IMR-90 (cell line): ENCODE results near the gene FARS2. TPM values are rescaled to one million over a fixed set of nuclear protein-coding genes. Genes with fewer than 3 reads are reported as not detected.

Experiments
- ATAC-seq: fragments of 200-7000 bp; cut with Tn5 transposase; 2 replicates; pipeline ENCODE4 v1.9.1; 2020; ENCODE audit warnings: low read depth, mild to moderate bottlenecking, moderate library complexity
- BruUV-seq: library from RNA; stranded (reverse); fragments of 400-500 nt; replicated peaks from 2 replicates; lab custom pipeline; 2021; lab: Mats Ljungman, UMichigan
- CTCF ChIA-PET: fragments of 300-600 bp; formaldehyde crosslinking; extraction: SDS; loops from one replicate; lab custom pipeline; 2021; ENCODE audit warnings: antibody characterized with exemption; lab: Yijun Ruan, JAX
- POLR2A ChIA-PET: fragments of 300-600 bp; sonication (Branson Sonifier 250); formaldehyde crosslinking; loops from one replicate; lab custom pipeline; 2022; ENCODE audit warnings: antibody characterized with exemption; ENCODE audit not compliant: unreplicated experiment; lab: Charles Lee
- DNase-seq: peaks from one replicate; pipeline ENCODE4 v3.0.0; 2013
- H2AFZ ChIP-seq: replicated peaks from 2 replicates; pipeline ENCODE3; 2013; ENCODE audit warnings: low read length, mild to moderate bottlenecking; ENCODE audit not compliant: poor library complexity
- H2AK5ac ChIP-seq: 2 replicates; pipeline ENCODE4 v1.6.1; 2013; ENCODE audit warnings: low read depth, low read length, inconsistent platforms
- H2AK9ac ChIP-seq: replicated peaks from 2 replicates; pipeline ENCODE3; 2013; ENCODE audit warnings: mild to moderate bottlenecking, low read depth, low read length, moderate library complexity; ENCODE audit not compliant: poor library complexity
- H2BK120ac ChIP-seq: 2 replicates; pipeline ENCODE4 v1.6.1; 2013; ENCODE audit warnings: low read depth, low read length, inconsistent platforms
- H2BK15ac ChIP-seq: 3 replicates; pipeline ENCODE4 v1.6.1; 2013; ENCODE audit warnings: low read depth, low read length, inconsistent platforms
- H2BK20ac ChIP-seq: 2 replicates; pipeline ENCODE4 v1.6.1; 2013; ENCODE audit warnings: low read depth, mild to moderate bottlenecking, inconsistent platforms, low read length, moderate library complexity
- H2BK5ac ChIP-seq: 2 replicates; pipeline ENCODE4 v1.6.1; 2013; ENCODE audit warnings: mild to moderate bottlenecking, low read depth, low read length, inconsistent platforms; ENCODE audit not compliant: poor library complexity, severe bottlenecking
- H3K14ac ChIP-seq: replicated peaks from 2 replicates; pipeline ENCODE4 v1.6.1; 2013; ENCODE audit warnings: low read depth, low read length, inconsistent platforms
- H3K18ac ChIP-seq: 2 replicates; pipeline ENCODE4 v1.6.1; 2013; ENCODE audit warnings: low read depth, low read length, control low read depth
- H3K23ac ChIP-seq: 2 replicates; pipeline ENCODE4 v1.6.1; 2013; ENCODE audit warnings: low read depth, low read length, inconsistent platforms
- H3K27ac ChIP-seq: 2 replicates; pipeline ENCODE4 v1.5.1; 2013; ENCODE audit warnings: mild to moderate bottlenecking, control low read depth, low read length; ENCODE audit not compliant: insufficient read depth
- H3K27me3 ChIP-seq: 2 replicates; pipeline ENCODE4 v1.6.1; 2013; ENCODE audit warnings: low read length; ENCODE audit not compliant: control insufficient read depth, insufficient read depth
- H3K36me3 ChIP-seq: 2 replicates; pipeline ENCODE4 v1.6.1; 2013; ENCODE audit warnings: low read length, mixed read lengths; ENCODE audit not compliant: control insufficient read depth, insufficient read depth
- H3K4ac ChIP-seq: 2 replicates; pipeline ENCODE4 v1.6.1; 2013; ENCODE audit warnings: low read depth, low read length, inconsistent platforms
- H3K4me1 ChIP-seq: 2 replicates; pipeline ENCODE4 v1.6.1; 2013; ENCODE audit warnings: low read length, mixed read lengths; ENCODE audit not compliant: control insufficient read depth, insufficient read depth
- H3K4me2 ChIP-seq: 2 replicates; pipeline ENCODE4 v1.6.1; 2013; ENCODE audit warnings: low read depth, mild to moderate bottlenecking, control low read depth, low read length, moderate library complexity
- H3K4me3 ChIP-seq: 2 replicates; pipeline ENCODE4 v1.5.1; 2013; ENCODE audit warnings: low read depth, mild to moderate bottlenecking, control low read depth, low read length, moderate library complexity; ENCODE audit not compliant: insufficient read depth
- H3K56ac ChIP-seq: 2 replicates; pipeline ENCODE4 v1.6.1; 2013; ENCODE audit warnings: low read length, inconsistent platforms; ENCODE audit not compliant: insufficient read depth; ENCODE audit errors: extremely low read depth
- H3K79me1 ChIP-seq, 2 experiments: 2 replicates each; pipeline ENCODE4 v1.6.1; 2013; ENCODE audit warnings: low read length in 2 of 2, inconsistent platforms in 1 of 2, low read depth in 1 of 2
- H3K9ac ChIP-seq: 2 replicates; pipeline ENCODE4 v1.6.1; 2013; ENCODE audit warnings: low read depth, low read length, control low read depth
- H3K9me1 ChIP-seq: 2 replicates; pipeline ENCODE4 v1.6.1; 2013; ENCODE audit warnings: low read length, inconsistent platforms; ENCODE audit not compliant: insufficient read depth
- H3K9me3 ChIP-seq: 2 replicates; pipeline ENCODE4 v1.6.1; 2013; ENCODE audit warnings: low read length; ENCODE audit not compliant: control insufficient read depth, insufficient read depth
- H4K20me1 ChIP-seq: 2 replicates; pipeline ENCODE4 v1.6.1; 2013; ENCODE audit warnings: low read length, inconsistent platforms; ENCODE audit not compliant: insufficient read depth
- H4K5ac ChIP-seq: 2 replicates; pipeline ENCODE4 v1.6.1; 2013; ENCODE audit warnings: mild to moderate bottlenecking, low read depth, low read length, control low read depth
- H4K8ac ChIP-seq, 2 experiments: 2 replicates each; pipeline ENCODE4 v1.6.1; 2013; ENCODE audit warnings: low read depth in 2 of 2, low read length in 2 of 2, control low read depth in 1 of 2, inconsistent platforms in 1 of 2
- H4K91ac ChIP-seq: 2 replicates; pipeline ENCODE4 v1.6.1; 2013; ENCODE audit warnings: low read depth, low read length, inconsistent platforms; ENCODE audit not compliant: insufficient read depth
- BHLHE40 ChIP-seq: fragments of 150-350 bp; IDR thresholded peaks from 2 replicates; pipeline ENCODE4 v1.6.1; 2016; ENCODE audit warnings: mild to moderate bottlenecking, low read depth, low read length
- CEBPB ChIP-seq: IDR thresholded peaks from 2 replicates; pipeline ENCODE4 v1.6.1; 2012; ENCODE audit warnings: low read depth, low read length, improper control_type of control experiment
- CHD1 ChIP-seq: IDR thresholded peaks from 2 replicates; pipeline ENCODE4 v1.6.1; 2012; ENCODE audit warnings: low read depth, low read length, improper control_type of control experiment
- CTCF ChIP-seq: conservative IDR thresholded peaks from 2 replicates; pipeline ENCODE4 v1.5.1; 2012; ENCODE audit warnings: mild to moderate bottlenecking, low read depth, low read length, improper control_type of control experiment
- ELK1 ChIP-seq: fragments of 150-350 bp; IDR thresholded peaks from 2 replicates; pipeline ENCODE4 v1.6.1; 2016; ENCODE audit warnings: low read depth, mild to moderate bottlenecking, low read length, moderate library complexity, borderline replicate concordance
- FOS ChIP-seq: fragments of 150-350 bp; IDR thresholded peaks from 2 replicates; pipeline ENCODE4 v1.6.1; 2016; ENCODE audit warnings: low read depth, low read length
- MAFK ChIP-seq: IDR thresholded peaks from 2 replicates; pipeline ENCODE4 v1.6.1; 2012; ENCODE audit warnings: low read depth, low read length, improper control_type of control experiment
- MAZ ChIP-seq: IDR thresholded peaks from 2 replicates; pipeline ENCODE4 v1.6.1; 2012; ENCODE audit warnings: low read depth, mild to moderate bottlenecking, low read length, improper control_type of control experiment, moderate library complexity, borderline replicate concordance
- MXI1 ChIP-seq: IDR thresholded peaks from 2 replicates; pipeline ENCODE4 v1.6.1; 2012; ENCODE audit warnings: low read depth, mild to moderate bottlenecking, low read length, moderate library complexity, borderline replicate concordance
- NFE2L2 ChIP-seq: fragments of 150-350 bp; IDR thresholded peaks from 2 replicates; pipeline ENCODE4 v1.6.1; 2016; ENCODE audit warnings: low read depth, mild to moderate bottlenecking, low read length
- POLR2A ChIP-seq: IDR thresholded peaks from 2 replicates; pipeline ENCODE4 v1.6.1; 2012; ENCODE audit warnings: mild to moderate bottlenecking, low read depth, low read length
- RAD21 ChIP-seq: IDR thresholded peaks from 2 replicates; pipeline ENCODE4 v1.6.1; 2012; ENCODE audit warnings: low read length, improper control_type of control experiment
- RCOR1 ChIP-seq: IDR thresholded peaks from 2 replicates; pipeline ENCODE4 v1.6.1; 2012; ENCODE audit warnings: mild to moderate bottlenecking, low read length, improper control_type of control experiment; ENCODE audit not compliant: insufficient replicate concordance
- RFX5 ChIP-seq: IDR thresholded peaks from 2 replicates; pipeline ENCODE4 v1.8.0; 2012; ENCODE audit warnings: low read depth, mild to moderate bottlenecking, low read length, moderate library complexity
- SMC3 ChIP-seq: fragments of 150-350 bp; IDR thresholded peaks from 2 replicates; pipeline ENCODE4 v1.6.1; 2016; ENCODE audit warnings: low read depth, mild to moderate bottlenecking, antibody characterized with exemption, low read length, moderate library complexity
- WGBS, 2 experiments: methylation state at CpG; one replicate each; pipeline versions ENCODE4 v1.1.5 to v1.1.7; 2013; ENCODE audit warnings: missing lambda C conversion rate in 2 of 2; ENCODE audit not compliant: insufficient read length in 1 of 2; ENCODE audit errors: extremely low coverage in 2 of 2; 5-methylcytosine and 5-hydroxymethylcytosine counted together
- dilution Hi-C: fragments of 300-500 bp; cut with HindIII; formaldehyde crosslinking; loops from one replicate; pipeline ENCODE4 v1.14.3; 2018; ENCODE audit warnings: low sequenced_read_pairs; ENCODE audit not compliant: unreplicated experiment
- in situ Hi-C: fragments of 300-500 bp; cut with MboI; formaldehyde crosslinking; loops from 3 replicates; pipeline ENCODE4 v1.14.3; 2019; ENCODE audit warnings: low sequenced_read_pairs, inconsistent platforms, mixed read lengths
- intact Hi-C: fragments of 100-400 bp; cut with micrococcal nuclease; formaldehyde crosslinking; loops from 2 replicates; pipeline ENCODE4 v1.10.0; 2022
- polyA plus RNA-seq, 3 experiments: library from polyadenylated mRNA; depleted of rRNA; stranded (reverse); fragments of >200 nt; gene quantifications; 2 replicates each; pipeline ENCODE4 v1.2.3, GENCODE V29; 2012; ENCODE audit warnings: low replicate concordance in 1 of 3
- total RNA-seq: library from RNA; depleted of rRNA; stranded (reverse); fragments of >200 nt; gene quantifications from 2 replicates; pipeline ENCODE4 v1.2.3, GENCODE V29; 2012
- TF ChIP-seq, protein P1 (sequence below): fragments of 150-350 bp; IDR thresholded peaks from 2 replicates; pipeline ENCODE4 v1.6.1; 2017; ENCODE audit warnings: mild to moderate bottlenecking, antibody characterized with exemption, low read length, low read depth

The FARS2 gene
- total and polyA plus RNA-seq, 2 of the 4 experiments (the other 2 are of a cell fraction) = 12.1 to 28.9 TPM

DNA sequence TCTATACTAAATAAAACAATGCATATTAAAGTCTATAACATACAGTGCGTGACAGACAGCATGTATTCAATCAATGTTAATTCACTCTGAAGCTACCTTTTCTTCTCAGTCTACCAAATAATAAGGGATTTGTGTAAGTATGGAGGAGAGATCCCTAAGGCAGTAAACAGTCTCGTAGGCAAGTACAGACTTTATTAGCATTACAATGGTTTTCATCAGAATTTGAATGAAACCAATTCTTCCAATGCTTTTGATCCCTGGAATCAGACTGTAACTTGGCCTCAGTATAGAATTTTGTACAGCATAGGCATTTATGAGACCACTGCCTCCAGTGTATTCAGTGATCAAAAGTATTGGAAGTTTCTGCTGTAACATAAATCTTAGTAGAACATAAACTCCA is 20.1 kb upstream of the FARS2 start:
- no peak overlapping the region for H3K9ac ChIP-seq
- H3K27ac ChIP-seq = no peak overlapping the region
- no peaks in the 10 kb centered on the region for H3K9me3 ChIP-seq
- ChIA-PET CTCF (no interaction called here), POLR2A (no interaction called here)
- dilution Hi-C loops (no loop called here), intact Hi-C loops (no loop called here), in situ Hi-C loops (no loop called here)
- H2BK120ac ChIP-seq = no peak overlapping the region
- no peak overlapping the region for H2AFZ ChIP-seq
- H2BK5ac ChIP-seq = no peak overlapping the region
- DNase-seq = no peak
- H3K23ac ChIP-seq = no peak overlapping the region
- no peak overlapping the region for H4K91ac ChIP-seq
- H2BK15ac ChIP-seq = no peak overlapping the region
- H4K8ac ChIP-seq = no peak overlapping the region
- peaks cover 3 to 14% of the 10 kb centered on the region in 2 experiments; a peak in 3 of 4 replicates for H3K79me1 ChIP-seq
- no peak overlapping the region for H4K5ac ChIP-seq
- no peak overlapping the region for H3K56ac ChIP-seq
- no peak overlapping the region for H2AK5ac ChIP-seq
- no peak overlapping the region for H2BK20ac ChIP-seq
- no peak overlapping the region for H2AK9ac ChIP-seq
- H3K4me1 ChIP-seq = no peaks in the 10 kb centered on the region
- no peak overlapping the region for H3K18ac ChIP-seq
- H3K36me3 ChIP-seq = no peaks in the 10 kb centered on the region; the same call in 1 of the 2 replicates
- no peak overlapping the region for H3K4me3 ChIP-seq
- BruUV-seq = no TSS peak
- peaks cover 10% of the 10 kb centered on the region for H3K9me1 ChIP-seq
- no CpG with 5 or more reads among the region's 2 CpGs for WGBS, 2 experiments
- ATAC-seq = no peak
- H3K4ac ChIP-seq = no peak overlapping the region
- H3K14ac ChIP-seq = no peak overlapping the region
- H3K27me3 ChIP-seq = no peaks in the 10 kb centered on the region
- no peaks in the 10 kb centered on the region for H4K20me1 ChIP-seq
- TF ChIP-seq, protein P1, sequence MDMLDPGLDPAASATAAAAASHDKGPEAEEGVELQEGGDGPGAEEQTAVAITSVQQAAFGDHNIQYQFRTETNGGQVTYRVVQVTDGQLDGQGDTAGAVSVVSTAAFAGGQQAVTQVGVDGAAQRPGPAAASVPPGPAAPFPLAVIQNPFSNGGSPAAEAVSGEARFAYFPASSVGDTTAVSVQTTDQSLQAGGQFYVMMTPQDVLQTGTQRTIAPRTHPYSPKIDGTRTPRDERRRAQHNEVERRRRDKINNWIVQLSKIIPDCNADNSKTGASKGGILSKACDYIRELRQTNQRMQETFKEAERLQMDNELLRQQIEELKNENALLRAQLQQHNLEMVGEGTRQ = no peak
- no peak for TF ChIP-seq RFX5
- TF ChIP-seq RCOR1 = no peak
- TF ChIP-seq SMC3 = no peak
- no peak for TF ChIP-seq MAZ
- TF ChIP-seq CHD1 = no peak
- no peak for TF ChIP-seq NFE2L2
- no peak for TF ChIP-seq CTCF
- no peak for TF ChIP-seq MXI1
- no peak for TF ChIP-seq ELK1
- no peak for TF ChIP-seq POLR2A
- no peak for TF ChIP-seq RAD21
- TF ChIP-seq BHLHE40 = no peak
- no peak for TF ChIP-seq MAFK
- no peak for TF ChIP-seq CEBPB
- TF ChIP-seq FOS = no peak
- H3K4me2 ChIP-seq = no peak overlapping the region
